GM11168 (cell line): ENCODE data around the gene WDR20.
"Not testable (repeated sequence)": the region's sequence is repeated elsewhere in the genome, so short reads cannot be mapped to it uniquely, and the experiment has no call there.

Experiments used
- in situ Hi-C: fragments of 300-500 bp; cut with MboI; formaldehyde crosslinking; loops from one replicate; pipeline ENCODE4 v1.12.0; 2022; ENCODE audit warnings: low sequenced_read_pairs; ENCODE audit not compliant: unreplicated experiment

The WDR20 gene

GRCh38 chr14:102126807-102127455 is 12.8 kb upstream of the WDR20 start:
- in situ Hi-C loops: no loop called here

- in situ Hi-C loops: no loop called here
These were observed 8.0 kb upstream of the WDR20 start for GRCh38 chr14:102131741-102132140.

- in situ Hi-C loops: not testable (repeated sequence)
These were observed 5.7 kb upstream of the WDR20 start for GRCh38 chr14:102134021-102134420.

- in situ Hi-C loops: not testable (repeated sequence)
These were observed 5.0 kb upstream of the WDR20 start for GRCh38 chr14:102134719-102135118.

DNA sequence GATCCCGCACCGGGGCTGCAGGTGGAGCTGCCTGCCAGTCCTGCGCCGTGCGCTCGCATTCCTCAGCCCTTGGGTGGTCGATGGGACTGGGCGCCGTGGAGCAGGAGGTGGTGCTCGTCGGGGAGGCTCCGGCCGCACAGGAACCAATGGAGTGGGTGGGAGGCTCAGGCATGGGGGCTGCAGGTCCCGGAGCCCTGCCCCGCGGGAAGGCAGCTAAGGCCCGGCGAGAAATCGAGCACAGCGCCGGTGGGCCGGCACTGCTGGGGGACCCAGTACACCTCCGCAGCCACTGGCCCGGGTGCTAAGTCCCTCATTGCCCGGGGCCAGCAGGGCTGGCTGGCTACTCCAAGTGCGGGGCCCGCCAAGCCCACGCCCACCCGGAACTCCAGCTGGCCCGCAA is 4.2 kb upstream of the WDR20 start:
- in situ Hi-C loops: not testable (repeated sequence)

DNA sequence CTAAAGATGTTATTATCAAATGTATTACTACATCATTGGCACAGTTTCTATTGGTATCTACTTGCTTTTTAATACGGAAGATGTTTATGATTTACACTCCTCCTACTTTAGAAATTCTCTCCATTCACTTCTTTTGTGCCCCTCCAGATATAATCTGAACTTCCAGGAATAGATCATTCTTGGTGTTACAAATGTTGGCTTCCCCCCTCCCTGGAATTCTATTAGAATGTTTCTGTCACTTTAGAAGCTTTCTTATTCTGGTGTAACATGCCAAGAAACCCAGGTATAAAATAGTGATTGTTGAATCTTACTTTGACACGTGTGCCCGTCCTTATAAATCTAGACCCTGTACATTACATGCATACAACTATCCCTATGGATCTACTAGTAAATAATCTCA is 1.2 kb upstream of the WDR20 start:
- in situ Hi-C loops: no loop called here

- in situ Hi-C loops: no loop called here
These were observed 774 bp upstream of the WDR20 start for GRCh38 chr14:102138961-102139285.

GRCh38 chr14:102140027-102140749 is 491 bp downstream of the WDR20 start:
- in situ Hi-C loops: no loop called here

GRCh38 chr14:102140750-102141145 is 1.1 kb downstream of the WDR20 start:
- in situ Hi-C loops: no loop called here

GRCh38 chr14:102141797-102142196 is 2.1 kb downstream of the WDR20 start:
- in situ Hi-C loops: no loop called here

- in situ Hi-C loops: no loop called here
These were observed 5.2 kb downstream of the WDR20 start for GRCh38 chr14:102144914-102145313.

DNA sequence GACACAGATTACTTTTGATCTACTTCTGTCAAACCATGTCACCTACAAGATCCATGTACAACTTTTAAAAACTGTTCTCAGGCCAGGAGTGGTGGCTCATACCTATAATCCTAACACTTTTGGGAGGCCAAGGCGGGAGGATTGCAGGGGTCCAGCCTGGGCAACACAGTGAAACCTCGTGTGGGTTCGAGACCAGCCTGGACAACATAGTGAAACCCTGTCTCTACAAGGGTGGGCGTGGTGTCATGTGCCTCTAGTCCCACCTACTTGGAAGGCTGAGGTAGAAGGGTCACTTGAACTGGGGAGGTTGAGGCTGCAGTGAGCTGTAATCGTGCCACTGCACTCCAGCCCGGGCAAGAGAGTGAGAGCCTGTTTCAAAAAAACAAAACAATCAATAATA is 5.7 kb downstream of the WDR20 start:
- in situ Hi-C loops: no loop called here

- in situ Hi-C loops: no loop called here
These were observed 6.7 kb downstream of the WDR20 start for GRCh38 chr14:102146423-102146822.

- in situ Hi-C loops: no loop called here
These were observed 10.4 kb downstream of the WDR20 start for GRCh38 chr14:102150083-102150482.

DNA sequence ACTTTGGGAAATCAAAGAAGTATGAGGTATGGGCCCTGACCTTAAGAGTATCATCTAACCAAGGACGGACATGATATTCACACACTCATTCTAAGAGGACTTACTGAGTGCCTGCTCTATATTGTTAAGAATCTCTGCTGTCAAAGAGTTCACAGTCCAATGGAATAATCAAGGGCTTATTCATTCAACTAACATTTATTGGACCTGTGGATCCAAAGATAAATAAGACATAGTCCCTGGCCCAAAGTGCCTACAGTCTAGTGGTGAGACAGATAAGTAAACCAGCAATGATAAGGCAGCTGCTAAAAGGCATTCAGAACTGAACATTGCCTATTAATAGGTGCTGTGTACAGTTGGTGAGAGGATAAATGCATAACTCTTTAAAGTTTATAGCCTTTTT is 11.0 kb downstream of the WDR20 start:
- in situ Hi-C loops: no loop called here

DNA sequence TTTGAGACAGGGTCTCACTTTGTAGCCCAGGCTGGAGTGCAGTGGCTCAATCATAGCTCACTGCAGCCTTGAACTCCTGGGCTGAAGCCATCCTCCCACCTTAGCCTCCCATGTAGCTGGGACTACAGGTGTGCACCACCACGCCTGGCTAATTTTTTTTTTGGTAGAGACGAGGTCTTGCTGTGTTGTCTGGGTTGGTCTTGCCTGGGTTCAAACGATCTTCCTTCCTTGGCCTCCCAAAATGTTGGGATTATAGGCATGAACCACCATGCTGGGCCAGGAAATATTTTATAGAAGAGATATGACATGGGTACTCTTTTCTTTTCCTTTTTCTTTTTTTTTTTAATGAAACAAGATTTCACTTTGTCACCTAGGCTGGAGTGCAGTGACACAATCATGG is 11.7 kb downstream of the WDR20 start:
- in situ Hi-C loops: not testable (repeated sequence)

DNA sequence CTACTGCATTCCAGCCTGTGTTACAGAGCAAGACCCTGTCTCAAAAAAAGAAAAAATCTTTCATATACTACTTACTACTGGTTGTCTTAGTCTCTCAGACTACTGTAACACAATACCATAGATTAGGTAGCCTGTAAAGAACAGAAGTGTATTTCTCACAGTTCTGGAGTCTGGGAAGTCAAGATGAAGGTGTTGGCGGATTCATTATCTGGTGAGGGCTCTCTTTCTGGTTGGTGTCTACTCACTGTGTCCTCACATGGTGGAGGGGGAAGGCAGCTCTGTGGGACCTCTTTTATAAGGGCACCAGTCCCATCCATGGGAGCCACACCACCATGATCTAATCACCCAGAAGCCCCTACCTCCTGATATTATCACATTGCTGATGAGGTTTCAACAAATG is 14.4 kb downstream of the WDR20 start:
- in situ Hi-C loops: no loop called here

DNA sequence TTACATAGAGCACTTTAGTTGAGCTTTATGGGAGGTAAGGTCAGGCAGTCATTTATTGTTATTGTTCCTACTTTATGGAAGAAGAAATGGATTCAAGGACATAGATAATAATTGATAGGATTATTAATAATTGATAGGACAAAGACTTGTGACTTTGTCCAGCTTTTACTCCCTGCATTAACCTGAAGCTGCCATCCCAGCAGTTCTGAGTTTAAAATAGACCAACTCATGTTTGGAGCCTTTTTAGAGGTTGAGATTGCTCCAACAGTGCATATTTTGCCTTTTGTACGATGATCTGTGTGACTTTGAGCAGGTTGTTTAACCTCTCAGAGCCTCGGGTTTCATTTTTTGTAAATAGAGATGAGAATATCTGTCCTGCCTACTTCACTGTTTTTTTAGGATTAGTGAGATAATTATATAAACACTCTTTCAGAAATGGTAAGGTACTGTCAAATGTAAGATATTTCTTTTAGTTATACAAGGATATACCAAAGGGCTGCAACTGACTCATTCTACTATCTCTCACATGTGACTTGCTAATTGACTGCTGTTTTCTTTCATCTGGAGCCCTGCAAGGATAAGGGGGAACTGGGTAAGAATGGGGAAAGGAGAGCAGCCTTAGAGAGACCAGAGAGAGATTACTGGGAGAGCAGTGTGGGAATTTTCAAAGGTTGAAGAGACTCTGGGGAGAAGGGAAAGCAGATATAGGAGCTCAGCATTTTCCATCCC is 15.3 kb downstream of the WDR20 start:
- in situ Hi-C loops: no loop called here

DNA sequence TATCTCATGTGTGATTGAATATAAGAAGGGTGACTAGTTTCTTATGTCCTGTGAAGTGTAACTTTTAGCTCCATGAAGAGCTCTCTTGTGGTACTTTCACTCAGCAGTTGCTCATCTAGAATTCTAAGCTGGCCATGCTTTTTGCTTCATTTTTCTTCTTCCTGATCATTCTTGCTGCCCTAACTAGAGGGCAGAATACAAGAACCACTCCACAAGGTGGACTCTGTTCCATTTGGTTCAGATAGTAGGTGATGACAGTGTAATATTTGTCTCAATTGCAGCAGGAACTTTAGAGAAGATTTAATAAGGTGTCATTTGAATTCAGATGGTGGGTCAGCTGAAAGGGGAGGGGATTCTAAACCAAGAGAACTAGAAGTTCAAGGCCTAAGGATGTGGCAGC is 17.6 kb downstream of the WDR20 start:
- in situ Hi-C loops: no loop called here

- in situ Hi-C loops: no loop called here
These were observed 19.1 kb downstream of the WDR20 start for GRCh38 chr14:102158797-102159196.

DNA sequence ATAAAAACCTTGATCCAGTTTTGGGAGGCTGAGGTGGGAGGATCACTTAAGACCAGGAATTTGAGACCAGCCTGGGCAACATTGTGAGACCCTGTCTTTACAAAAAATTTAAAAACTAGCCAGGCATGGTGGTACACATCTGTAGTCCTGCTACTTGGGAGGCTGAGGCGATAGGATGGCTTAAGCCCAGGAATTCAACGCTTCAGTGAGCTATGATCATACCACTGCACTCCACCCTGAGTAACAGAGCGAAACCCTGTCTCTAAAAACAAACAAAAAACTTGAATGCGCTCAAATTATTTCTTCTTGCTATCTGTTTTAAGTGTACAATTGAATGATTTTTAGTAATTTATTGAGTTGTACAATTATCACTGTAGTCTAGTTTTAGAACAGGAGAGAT is 20.1 kb downstream of the WDR20 start:
- in situ Hi-C loops: no loop called here

DNA sequence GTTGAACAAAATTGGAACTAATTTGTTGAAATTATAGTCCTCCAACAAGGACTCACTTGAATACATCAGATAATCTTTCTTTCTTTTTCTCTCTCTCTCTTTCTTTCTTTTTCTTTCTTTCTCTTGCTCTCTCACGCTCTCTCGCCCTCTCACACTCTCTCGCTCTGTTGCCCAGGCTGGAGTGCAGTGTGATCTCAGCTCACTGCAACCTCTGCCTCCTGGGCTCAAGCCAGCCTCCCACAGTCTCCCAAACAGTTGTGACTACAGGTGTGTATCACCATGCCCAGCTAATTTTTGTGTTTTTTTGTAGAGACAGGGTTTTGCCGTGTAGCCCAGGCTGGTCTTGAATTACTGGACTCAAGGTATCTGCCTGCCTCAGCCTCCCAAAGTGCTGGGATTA is 22.8 kb downstream of the WDR20 start:
- in situ Hi-C loops: no loop called here
